Panc1 (cell line): ENCODE results near the gene IGFBP6. TPM values are rescaled to one million over a fixed set of nuclear protein-coding genes. Genes with fewer than 3 reads are reported as not detected.

Experiments used
- ATAC-seq: fragments of 200-7000 bp; cut with Tn5 transposase; 2 replicates; pipeline ENCODE4 v1.9.1; 2020; ENCODE audit warnings: mild to moderate bottlenecking, moderate library complexity
- Bru-seq: library from RNA; stranded (reverse); fragments of 400-500 nt; gene quantifications from one replicate; lab custom pipeline; 2021; lab: Mats Ljungman, UMichigan
- BruChase-seq, 2 experiments: library from RNA; stranded (reverse); fragments of 400-500 nt; gene quantifications; one replicate each; lab custom pipeline; 2021; lab: Mats Ljungman, UMichigan
- BruUV-seq: library from RNA; stranded (reverse); fragments of 400-500 nt; replicated peaks from 2 replicates; lab custom pipeline; 2021; lab: Mats Ljungman, UMichigan
- CTCF ChIA-PET: fragments of 300-600 bp; sonication (Branson Sonifier 250); formaldehyde crosslinking; loops from one replicate; lab custom pipeline; 2022; ENCODE audit warnings: antibody characterized with exemption; lab: Charles Lee
- POLR2A ChIA-PET: fragments of 300-600 bp; sonication (Branson Sonifier 250); formaldehyde crosslinking; loops from one replicate; lab custom pipeline; 2022; ENCODE audit warnings: antibody characterized with exemption; lab: Charles Lee
- DNase-seq: peaks from one replicate; pipeline ENCODE4 v3.0.0-alpha.2; 2010; ENCODE audit warnings: low read depth, low spot score
- H3K27ac ChIP-seq: 2 replicates; pipeline ENCODE4 v1.5.1; 2011; ENCODE audit warnings: mild to moderate bottlenecking, low read length, inconsistent platforms
- H3K27me3 ChIP-seq: fragments of 200-500 bp; sonication (Bioruptor generic); 2 replicates; pipeline ENCODE4 v1.6.0; 2014; ENCODE audit warnings: low read length, inconsistent platforms; ENCODE audit not compliant: control insufficient read depth, insufficient read depth
- H3K36me3 ChIP-seq: fragments of 200-500 bp; sonication (Bioruptor generic); 2 replicates; pipeline ENCODE4 v1.5.1; 2014; ENCODE audit warnings: inconsistent platforms, mild to moderate bottlenecking, low read length, moderate library complexity; ENCODE audit not compliant: control insufficient read depth, insufficient read depth
- H3K4me1 ChIP-seq: 2 replicates; pipeline ENCODE4 v1.5.1; 2011; ENCODE audit warnings: inconsistent platforms, mild to moderate bottlenecking, low read length, moderate library complexity; ENCODE audit not compliant: control insufficient read depth, insufficient read depth
- H3K4me3 ChIP-seq, 2 experiments: 2 replicates each; pipeline ENCODE4 v1.5.1; 2011 to 2012; ENCODE audit warnings: low read depth in 2 of 2, low read length in 2 of 2, mild to moderate bottlenecking in 2 of 2, inconsistent platforms in 1 of 2, moderate library complexity in 1 of 2
- H3K9me3 ChIP-seq: fragments of 200-500 bp; sonication (Bioruptor generic); 2 replicates; pipeline ENCODE4 v1.5.1; 2014; ENCODE audit warnings: low read depth, mild to moderate bottlenecking, inconsistent platforms, low read length, moderate library complexity; ENCODE audit not compliant: control insufficient read depth, insufficient read depth
- POLR2AphosphoS5 ChIP-seq: IDR thresholded peaks from 2 replicates; pipeline ENCODE4 v1.6.1; 2012; ENCODE audit warnings: mild to moderate bottlenecking, low read depth, low read length, moderate library complexity
- SIN3A ChIP-seq: IDR thresholded peaks from 2 replicates; pipeline ENCODE4 v1.6.1; 2012; ENCODE audit warnings: low read depth, mild to moderate bottlenecking, low read length, moderate library complexity, borderline replicate concordance; ENCODE audit not compliant: insufficient read depth
- TCF7L2 ChIP-seq: IDR thresholded peaks from 2 replicates; pipeline ENCODE4 v1.6.1; 2011; ENCODE audit warnings: mild to moderate bottlenecking, low read depth, low read length, inconsistent platforms
- in situ Hi-C: cut with HindIII; loops from 2 replicates; pipeline ENCODE4 v1.10.0; 2016; ENCODE audit warnings: low sequenced_read_pairs, low pct_unique_long_range_greater_than_20kb
- intact Hi-C: fragments of 100-400 bp; cut with micrococcal nuclease; formaldehyde crosslinking; loops from one replicate; pipeline ENCODE4 v1.10.0; 2022; ENCODE audit not compliant: unreplicated experiment
- long read RNA-seq: library from polyadenylated mRNA; unstranded; transcript quantifications from one replicate; pipeline ENCODE4 v2.0.0, GENCODE V29; 2021; ENCODE audit not compliant: unreplicated experiment
- polyA plus RNA-seq: library from polyadenylated mRNA; unstranded; fragments of >200 nt; gene quantifications from one replicate; pipeline ENCODE4 v1.2.1, GENCODE V29; 2012; ENCODE audit warnings: missing spikeins; ENCODE audit not compliant: insufficient read length
- total RNA-seq: library from RNA; stranded (reverse); gene quantifications from one replicate; pipeline ENCODE4 v1.2.1, GENCODE V29; 2021; ENCODE audit not compliant: unreplicated experiment
- TF ChIP-seq, protein P1 (sequence below), 2 experiments: IDR thresholded peaks; 2 replicates each; pipeline ENCODE4 v1.6.1; 2011 to 2012; ENCODE audit warnings: low read depth in 2 of 2, control low read depth in 1 of 2, low read length in 1 of 2, mild to moderate bottlenecking in 1 of 2, moderate library complexity in 1 of 2; ENCODE audit not compliant: insufficient read depth in 1 of 2
- TF ChIP-seq, protein P2 (sequence below): fragments of 450-650 bp; IDR thresholded peaks from 2 replicates; pipeline ENCODE4 v1.5.1; 2017; ENCODE audit warnings: mild to moderate bottlenecking

Gene IGFBP6
- total RNA-seq (4.7 TPM), Bru-seq, nascent RNA (percentile 21 among the genes with signal in this experiment), BruChase-seq, experiment 1, labeled RNA remaining after a 2-hour chase (percentile 30 among the genes with signal in this experiment), BruChase-seq, experiment 2, labeled RNA remaining after a 6-hour chase (percentile 25 among the genes with signal in this experiment)
- 3.7 TPM for polyA plus RNA-seq
- long read RNA-seq, partial matches to known transcripts = 1 of 4 reads
- long read RNA-seq, other reads (novel, unspliced or antisense) = 0 of 4 reads

DNA sequence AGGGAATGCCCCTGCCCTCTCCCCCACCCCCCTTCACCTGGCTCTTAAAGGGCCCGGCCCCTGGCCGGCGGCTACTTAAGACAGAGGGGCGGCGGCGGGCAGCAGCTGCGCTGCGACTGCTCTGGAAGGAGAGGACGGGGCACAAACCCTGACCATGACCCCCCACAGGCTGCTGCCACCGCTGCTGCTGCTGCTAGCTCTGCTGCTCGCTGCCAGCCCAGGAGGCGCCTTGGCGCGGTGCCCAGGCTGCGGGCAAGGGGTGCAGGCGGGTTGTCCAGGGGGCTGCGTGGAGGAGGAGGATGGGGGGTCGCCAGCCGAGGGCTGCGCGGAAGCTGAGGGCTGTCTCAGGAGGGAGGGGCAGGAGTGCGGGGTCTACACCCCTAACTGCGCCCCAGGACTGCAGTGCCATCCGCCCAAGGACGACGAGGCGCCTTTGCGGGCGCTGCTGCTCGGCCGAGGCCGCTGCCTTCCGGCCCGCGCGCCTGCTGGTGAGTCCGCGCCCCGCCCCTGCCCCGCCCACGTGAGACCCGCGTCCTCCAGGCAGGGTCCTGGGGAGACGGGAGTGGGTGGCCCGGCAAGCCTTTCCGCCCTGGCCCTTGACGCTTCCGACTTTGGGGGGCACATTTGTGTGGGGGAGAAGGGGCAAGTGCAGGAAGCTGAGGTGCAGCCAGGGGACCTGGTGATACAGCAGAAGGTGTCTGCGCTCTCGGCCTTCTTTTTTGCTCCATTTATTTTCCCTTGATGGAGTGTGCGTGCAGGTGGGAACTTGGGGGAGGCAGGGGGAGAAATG, at the start of gene IGFBP6:
Gene IGFBP6 (plus strand): TSS at position 104 of the 790 bp plus-strand sequence. CDS start 51 bp downstream, at position 155.
- TF ChIP-seq POLR2AphosphoS5 (no peak), SIN3A (no peak), TCF7L2 (no peak)
- TF ChIP-seq, protein P1, sequence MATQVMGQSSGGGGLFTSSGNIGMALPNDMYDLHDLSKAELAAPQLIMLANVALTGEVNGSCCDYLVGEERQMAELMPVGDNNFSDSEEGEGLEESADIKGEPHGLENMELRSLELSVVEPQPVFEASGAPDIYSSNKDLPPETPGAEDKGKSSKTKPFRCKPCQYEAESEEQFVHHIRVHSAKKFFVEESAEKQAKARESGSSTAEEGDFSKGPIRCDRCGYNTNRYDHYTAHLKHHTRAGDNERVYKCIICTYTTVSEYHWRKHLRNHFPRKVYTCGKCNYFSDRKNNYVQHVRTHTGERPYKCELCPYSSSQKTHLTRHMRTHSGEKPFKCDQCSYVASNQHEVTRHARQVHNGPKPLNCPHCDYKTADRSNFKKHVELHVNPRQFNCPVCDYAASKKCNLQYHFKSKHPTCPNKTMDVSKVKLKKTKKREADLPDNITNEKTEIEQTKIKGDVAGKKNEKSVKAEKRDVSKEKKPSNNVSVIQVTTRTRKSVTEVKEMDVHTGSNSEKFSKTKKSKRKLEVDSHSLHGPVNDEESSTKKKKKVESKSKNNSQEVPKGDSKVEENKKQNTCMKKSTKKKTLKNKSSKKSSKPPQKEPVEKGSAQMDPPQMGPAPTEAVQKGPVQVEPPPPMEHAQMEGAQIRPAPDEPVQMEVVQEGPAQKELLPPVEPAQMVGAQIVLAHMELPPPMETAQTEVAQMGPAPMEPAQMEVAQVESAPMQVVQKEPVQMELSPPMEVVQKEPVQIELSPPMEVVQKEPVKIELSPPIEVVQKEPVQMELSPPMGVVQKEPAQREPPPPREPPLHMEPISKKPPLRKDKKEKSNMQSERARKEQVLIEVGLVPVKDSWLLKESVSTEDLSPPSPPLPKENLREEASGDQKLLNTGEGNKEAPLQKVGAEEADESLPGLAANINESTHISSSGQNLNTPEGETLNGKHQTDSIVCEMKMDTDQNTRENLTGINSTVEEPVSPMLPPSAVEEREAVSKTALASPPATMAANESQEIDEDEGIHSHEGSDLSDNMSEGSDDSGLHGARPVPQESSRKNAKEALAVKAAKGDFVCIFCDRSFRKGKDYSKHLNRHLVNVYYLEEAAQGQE (IDR thresholded peaks at IDR 0.05; ENCODE audit: insufficient read depth in 1 of 2, low read depth in 2 of 2, low read length in 1 of 2) = no peak
- TF ChIP-seq, protein P2, sequence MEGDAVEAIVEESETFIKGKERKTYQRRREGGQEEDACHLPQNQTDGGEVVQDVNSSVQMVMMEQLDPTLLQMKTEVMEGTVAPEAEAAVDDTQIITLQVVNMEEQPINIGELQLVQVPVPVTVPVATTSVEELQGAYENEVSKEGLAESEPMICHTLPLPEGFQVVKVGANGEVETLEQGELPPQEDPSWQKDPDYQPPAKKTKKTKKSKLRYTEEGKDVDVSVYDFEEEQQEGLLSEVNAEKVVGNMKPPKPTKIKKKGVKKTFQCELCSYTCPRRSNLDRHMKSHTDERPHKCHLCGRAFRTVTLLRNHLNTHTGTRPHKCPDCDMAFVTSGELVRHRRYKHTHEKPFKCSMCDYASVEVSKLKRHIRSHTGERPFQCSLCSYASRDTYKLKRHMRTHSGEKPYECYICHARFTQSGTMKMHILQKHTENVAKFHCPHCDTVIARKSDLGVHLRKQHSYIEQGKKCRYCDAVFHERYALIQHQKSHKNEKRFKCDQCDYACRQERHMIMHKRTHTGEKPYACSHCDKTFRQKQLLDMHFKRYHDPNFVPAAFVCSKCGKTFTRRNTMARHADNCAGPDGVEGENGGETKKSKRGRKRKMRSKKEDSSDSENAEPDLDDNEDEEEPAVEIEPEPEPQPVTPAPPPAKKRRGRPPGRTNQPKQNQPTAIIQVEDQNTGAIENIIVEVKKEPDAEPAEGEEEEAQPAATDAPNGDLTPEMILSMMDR = no peak
- ChIA-PET CTCF (interaction anchor here (4.5 kb wide), 1 partner anchor 31 kb away, joined by 43 read pairs; no protein-coding TSS in a partner anchor), POLR2A (interaction anchor here (0.9 kb wide), 1 partner anchor 32 kb away, joined by 5 read pairs; no protein-coding TSS in a partner anchor)
- H3K27me3 ChIP-seq = no peaks in the 10 kb centered on the region
- DNase-seq (no peak), ATAC-seq (peak; percentile 87)
- intact Hi-C loops = no loop called here
- no peaks in the 10 kb centered on the region for H3K36me3 ChIP-seq
- in situ Hi-C loops = no loop called here
- BruUV-seq = no TSS peak
- H3K9me3 ChIP-seq = no peaks in the 10 kb centered on the region
- peaks cover 17% of the 10 kb centered on the region for H3K4me1 ChIP-seq
- peak within 1 kb of the TSS; percentile 52 to 70 for H3K4me3 ChIP-seq
- H3K27ac ChIP-seq = no peak within 1 kb of the TSS; the same call in 1 of the 2 replicates

- Histone ChIP-seq H3K4me3 (peak overlapping the region; percentile 39 to 60), H3K36me3 (no peaks in the 10 kb centered on the region), H3K9me3 (no peaks in the 10 kb centered on the region), H3K27me3 (no peaks in the 10 kb centered on the region), H3K4me1 (peaks cover 83% of the 10 kb centered on the region), H3K27ac (peak overlapping the region; percentile 93)
- ChIA-PET POLR2A (interaction anchor here (0.5 to 0.6 kb wide), 4 partner anchors 17 to 163 kb away, joined by 4 to 11 read pairs (median 6); no protein-coding TSS in a partner anchor), CTCF (interaction anchor here (0.6 to 1.8 kb wide), 12 partner anchors 9 to 490 kb away, joined by 3 to 10 read pairs (median 4); partner anchors contain the start of gene SPRYD3)
- ATAC-seq = peak; percentile 44
- TF ChIP-seq, protein P2 = peak; percentile 80
- TF ChIP-seq, protein P1 (IDR thresholded peaks at IDR 0.05; ENCODE audit: insufficient read depth in 1 of 2, low read depth in 2 of 2, low read length in 1 of 2) = no peak; a peak in 1 of 4 replicates
- no TSS peak for BruUV-seq
- in situ Hi-C loops = no loop called here
- no peak for DNase-seq
- intact Hi-C loops = no loop called here
These were observed 49.3 kb upstream of the IGFBP6 start for GRCh38 chr12:53048033-53048779.
